GM12878 (cell line): ENCODE measurements around the gene SSPN. TPM values are rescaled to one million over a fixed set of nuclear protein-coding genes. Genes with fewer than 3 reads are reported as not detected.

ENCODE experiments used
- ATAC-seq: fragments of 200-7000 bp; cut with Tn5 transposase; 3 replicates; pipeline ENCODE4 v1.9.1; 2020; ENCODE audit warnings: mild to moderate bottlenecking, moderate library complexity
- BruUV-seq: library from RNA; stranded (reverse); fragments of 400-500 nt; replicated peaks from 2 replicates; lab custom pipeline; 2021; lab: Mats Ljungman, UMichigan
- CTCF ChIA-PET: fragments of 300-600 bp; sonication (Branson Sonifier 250); formaldehyde crosslinking; extraction: SDS; loops from one replicate; lab custom pipeline; 2021; ENCODE audit warnings: inconsistent platforms; lab: Yijun Ruan, JAX
- POLR2A ChIA-PET: fragments of 350-600 bp; formaldehyde crosslinking; extraction: SDS; loops from one replicate; lab custom pipeline; 2021; ENCODE audit warnings: inconsistent platforms; lab: Charles Lee
- RAD21 ChIA-PET: fragments of 300-600 bp; sonication (Branson Sonifier 250); formaldehyde crosslinking; loops from one replicate; lab custom pipeline; 2023; ENCODE audit warnings: antibody characterized with exemption; ENCODE audit not compliant: unreplicated experiment; lab: Charles Lee
- SMC1A ChIA-PET: fragments of 300-600 bp; sonication (Branson Sonifier 250); formaldehyde crosslinking; loops from one replicate; lab custom pipeline; 2023; ENCODE audit not compliant: unreplicated experiment, uncharacterized antibody; lab: Charles Lee
- DNase-seq: peaks from one replicate; pipeline ENCODE4 v3.0.0-alpha.2; 2011; ENCODE audit warnings: low read depth, low spot score
- FAIRE-seq: peaks from 3 replicates; lab custom pipeline; 2011; peaks lifted over from hg19 to GRCh38; lab: Jason Lieb, UNC
- H2AFZ ChIP-seq: 2 replicates; pipeline ENCODE4 v1.6.0; 2011; ENCODE audit warnings: low read depth, low read length, control low read depth; ENCODE audit not compliant: control insufficient read depth
- H3K27ac ChIP-seq: 2 replicates; pipeline ENCODE4 v1.5.1; 2011; ENCODE audit warnings: control low read depth; ENCODE audit not compliant: control insufficient read depth, insufficient read depth
- H3K27me3 ChIP-seq, 2 experiments: replicated peaks in 1 of 2; 2 replicates each; pipeline versions ENCODE4 v1.6.0 to v1.6.1; 2011; ENCODE audit warnings: low read length in 1 of 2; ENCODE audit not compliant: control insufficient read depth in 2 of 2, insufficient read depth in 2 of 2
- H3K36me3 ChIP-seq, 2 experiments: 2 replicates each; pipeline ENCODE4 v1.5.1; 2011; ENCODE audit warnings: low read length in 1 of 2; ENCODE audit not compliant: control insufficient read depth in 2 of 2, insufficient read depth in 2 of 2
- H3K4me1 ChIP-seq: 2 replicates; pipeline ENCODE4 v1.6.1; 2011; ENCODE audit warnings: mild to moderate bottlenecking, low read length, moderate library complexity, mixed read lengths; ENCODE audit not compliant: control insufficient read depth, insufficient read depth
- H3K4me2 ChIP-seq: 2 replicates; pipeline ENCODE4 v1.6.0; 2011; ENCODE audit warnings: control low read depth; ENCODE audit not compliant: control insufficient read depth, insufficient read depth
- H3K4me3 ChIP-seq: fragments of 200-600 bp; sonication (generic); 2 replicates; pipeline ENCODE4 v1.5.1; 2016
- H3K79me2 ChIP-seq: 2 replicates; pipeline ENCODE4 v1.6.0; 2011; ENCODE audit warnings: low read length; ENCODE audit not compliant: control insufficient read depth, insufficient read depth
- H3K9ac ChIP-seq: 2 replicates; pipeline ENCODE4 v1.8.0; 2011; ENCODE audit warnings: low read length, control low read depth, mixed read lengths; ENCODE audit not compliant: control insufficient read depth, insufficient read depth
- H3K9me3 ChIP-seq: replicated peaks from 3 replicates; pipeline ENCODE4 v1.5.1; 2011; ENCODE audit warnings: mild to moderate bottlenecking, low read length; ENCODE audit not compliant: control insufficient read depth, insufficient read depth
- H4K20me1 ChIP-seq: 2 replicates; pipeline ENCODE4 v1.6.0; 2011; ENCODE audit not compliant: control insufficient read depth, insufficient read depth
- BACH1 ChIP-seq: fragments of 450-650 bp; IDR thresholded peaks from 2 replicates; pipeline ENCODE4 v1.6.1; 2017; ENCODE audit warnings: mild to moderate bottlenecking, borderline replicate concordance
- BCLAF1 ChIP-seq: fragments of 450-650 bp; IDR thresholded peaks from 2 replicates; pipeline ENCODE4 v1.6.1; 2017; ENCODE audit warnings: antibody characterized with exemption, mild to moderate bottlenecking, moderate library complexity
- CREM ChIP-seq: IDR thresholded peaks from 2 replicates; pipeline ENCODE4 v1.6.1; 2014; ENCODE audit warnings: antibody characterized with exemption, low read depth
- EP300 ChIP-seq, 2 experiments: fragments of 150-350 bp in 1 of 2; IDR thresholded peaks; 2 replicates each; pipeline ENCODE4 v1.6.1; 2011 to 2012; ENCODE audit warnings: low read depth in 2 of 2, low read length in 2 of 2, borderline replicate concordance in 1 of 2, improper control_type of control experiment in 1 of 2, inconsistent platforms in 1 of 2; ENCODE audit not compliant: control insufficient read depth in 1 of 2
- IRF5 ChIP-seq: fragments of 450-650 bp; IDR thresholded peaks from 2 replicates; pipeline ENCODE4 v1.6.1; 2017; ENCODE audit warnings: borderline replicate concordance
- KDM1A ChIP-seq: fragments of 200-600 bp; sonication (generic); IDR thresholded peaks from 2 replicates; pipeline ENCODE4 v1.6.1; 2016; ENCODE audit warnings: borderline replicate concordance
- RB1 ChIP-seq: fragments of 450-650 bp; formaldehyde crosslinking; IDR thresholded peaks from 2 replicates; pipeline ENCODE4 v1.6.1; 2017; ENCODE audit warnings: mild to moderate bottlenecking, borderline replicate concordance
- RBBP5 ChIP-seq: fragments of 200-600 bp; sonication (generic); conservative IDR thresholded peaks from 2 replicates; pipeline ENCODE4 v1.6.1; 2016
- RFX5 ChIP-seq: IDR thresholded peaks from 2 replicates; pipeline ENCODE4 v1.6.1; 2011; ENCODE audit warnings: low read depth, low read length, improper control_type of control experiment
- SIN3A ChIP-seq: IDR thresholded peaks from 2 replicates; pipeline ENCODE4 v1.6.1; 2012; ENCODE audit warnings: low read depth, low read length, improper control_type of control experiment
- SRF ChIP-seq, 2 experiments: IDR thresholded peaks; 2 replicates each; pipeline ENCODE4 v1.6.1; 2011; ENCODE audit warnings: low read depth in 2 of 2, low read length in 2 of 2, mild to moderate bottlenecking in 1 of 2, moderate library complexity in 1 of 2
- TAF1 ChIP-seq: IDR thresholded peaks from 2 replicates; pipeline ENCODE4 v1.6.1; 2011; ENCODE audit warnings: mild to moderate bottlenecking, low read depth, low read length, borderline replicate concordance
- WGBS: methylation state at CpG from one replicate; pipeline ENCODE4 v1.1.6; 2016; ENCODE audit warnings: low lambda C conversion rate; ENCODE audit not compliant: insufficient replicate concordance, insufficient coverage; ENCODE audit errors: missing lambda C conversion rate; 5-methylcytosine and 5-hydroxymethylcytosine counted together
- in situ Hi-C: fragments of 300-500 bp; cut with MboI; formaldehyde crosslinking; loops from 9 replicates; pipeline ENCODE4 v1.14.3; 2018; ENCODE audit warnings: mixed read lengths
- intact Hi-C: fragments of 100-400 bp; cut with micrococcal nuclease; formaldehyde crosslinking; loops from one replicate; pipeline ENCODE4 v1.14.2; 2022; ENCODE audit not compliant: unreplicated experiment
- polyA plus RNA-seq, 11 experiments: library from polyadenylated mRNA; depleted of rRNA in 4 of 11; unstranded in 6 of 11; stranded (reverse) in 5 of 11; fragments of >200 nt; fragmentation: Nextera tagmentation in 4 of 11; fragmentation: Illumina TruSeq in 1 of 11; extraction: Ambion mirVana in 4 of 11; extraction: Trizol in 1 of 11; gene quantifications; 1 replicate in 1 of 11; 2 replicates in 10 of 11; pipeline versions ENCODE4 v1.2.1 to v1.2.3, GENCODE V29; 2011 to 2016; ENCODE audit warnings: inconsistent platforms in 2 of 11, missing spikeins in 2 of 11, low read depth in 1 of 11
- total RNA-seq, 4 experiments: library from RNA; depleted of rRNA in 3 of 4; stranded (reverse); fragments of >200 nt in 3 of 4; fragmentation: Illumina TruSeq in 1 of 4; extraction: Trizol in 1 of 4; gene quantifications; 2 replicates each; pipeline versions ENCODE4 v1.2.1 to v1.2.3, GENCODE V29; 2013 to 2021

Gene SSPN
- total and polyA plus RNA-seq, 10 of the 15 experiments (the other 5 are each of a cell fraction or from before 2014, with no cell fraction given), result 0.04 to 0.41 (median 0.28) TPM; not detected in 5

GRCh38 chr12:26278266-26278665 is 82.9 kb downstream of the SSPN start:
- ChIA-PET RAD21 (interaction anchor here (0.5 to 2.0 kb wide), 9 partner anchors 10 to 159 kb away, joined by 3 to 7 read pairs (median 3); no protein-coding TSS in a partner anchor), CTCF (interaction anchor here (1.0 to 1.2 kb wide), 3 partner anchors 9 to 151 kb away, joined by 3 to 5 read pairs (median 3); no protein-coding TSS in a partner anchor), POLR2A (interaction anchor here (1.7 kb wide), 1 partner anchor 20 kb away, joined by 6 read pairs; no protein-coding TSS in a partner anchor), SMC1A (interaction anchor here (0.5 to 11.8 kb wide), 8 partner anchors 9 to 131 kb away, joined by 3 to 203 read pairs (median 6); no protein-coding TSS in a partner anchor)
- no peak for TF ChIP-seq SRF (IDR thresholded peaks at IDR 0.05; ENCODE audit: low read depth in 2 of 2, low read length in 2 of 2)
- TF ChIP-seq IRF5, result no peak
- no peak for TF ChIP-seq EP300 (IDR thresholded peaks at IDR 0.05; ENCODE audit: borderline replicate concordance in 1 of 2, control insufficient read depth in 1 of 2, low read depth in 2 of 2, low read length in 2 of 2)
- no peak for TF ChIP-seq KDM1A
- no peak for TF ChIP-seq BCLAF1
- no peak for TF ChIP-seq RB1
- no peak for TF ChIP-seq RBBP5
- TF ChIP-seq SIN3A, result no peak
- TF ChIP-seq RFX5, result no peak
- TF ChIP-seq BACH1, result no peak
- TF ChIP-seq CREM, result no peak
- TF ChIP-seq TAF1, result no peak
- Histone ChIP-seq H2AFZ (no peak overlapping the region), H3K4me2 (no peak overlapping the region), H3K27me3 (no peaks in the 10 kb centered on the region), H3K36me3 (no peaks in the 10 kb centered on the region), H3K9me3 (no peaks in the 10 kb centered on the region), H4K20me1 (no peaks in the 10 kb centered on the region), H3K9ac (no peak overlapping the region), H3K79me2 (no peaks in the 10 kb centered on the region), H3K27ac (no peak overlapping the region), H3K4me3 (no peak overlapping the region), H3K4me1 (peaks cover 24% of the 10 kb centered on the region)
- no peak for FAIRE-seq
- no TSS peak for BruUV-seq
- DNase-seq, result no peak
- in situ Hi-C loops, result no loop called here
- ATAC-seq, result no peak
- 0% methylated on average over 1 of the region's 1 CpG for WGBS
- intact Hi-C loops, result no loop called here
